SK-N-DZ (cell line): ENCODE measurements around the gene DUSP12.
"Not testable (repeated sequence)": the region's sequence is repeated elsewhere in the genome, so short reads cannot be mapped to it uniquely, and the experiment has no call there.

ENCODE experiments used
- DNase-seq: peaks from one replicate; pipeline ENCODE4 v3.0.0-alpha.2; 2015; ENCODE audit warnings: low spot score

DUSP12 gene

DNA sequence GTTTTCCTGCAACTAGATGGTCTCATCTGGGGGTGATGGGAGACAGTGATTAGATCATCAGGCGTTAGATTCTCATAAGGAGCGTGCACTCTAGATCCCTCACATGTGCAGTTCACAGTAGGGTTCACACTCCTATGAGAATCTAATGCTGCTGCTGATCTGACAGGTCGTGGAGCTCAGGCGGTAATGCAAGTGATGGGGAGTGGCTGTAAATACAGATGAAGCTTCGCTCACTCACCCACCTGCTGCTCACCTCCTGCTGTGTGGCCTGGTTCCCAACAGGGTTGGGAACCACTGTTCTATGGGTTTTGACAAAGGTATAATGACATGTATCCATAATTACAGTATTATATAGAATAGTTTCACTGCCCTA is 20.1 kb downstream of the DUSP12 start:
- DNase-seq = not testable (repeated sequence)

DNA sequence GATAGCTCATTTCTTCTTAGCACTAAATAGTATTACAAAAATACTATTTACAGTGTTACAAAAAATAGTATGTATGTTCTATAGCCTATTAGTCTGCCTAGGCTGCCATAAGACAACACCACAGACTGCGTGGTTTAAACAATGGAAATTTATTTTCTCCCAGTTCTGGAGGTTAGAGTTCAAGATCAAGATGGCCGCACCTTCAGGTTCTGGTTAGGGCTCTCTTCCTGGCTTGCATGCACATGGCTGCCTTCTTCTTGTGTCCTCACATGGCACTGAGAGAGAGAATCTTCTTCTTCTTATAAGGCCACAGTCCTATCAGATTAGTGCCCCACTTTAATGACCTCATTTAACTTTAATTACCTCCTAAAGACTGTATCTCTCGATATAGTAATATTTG is 20.7 kb downstream of the DUSP12 start:
- DNase-seq = no peak

DNA sequence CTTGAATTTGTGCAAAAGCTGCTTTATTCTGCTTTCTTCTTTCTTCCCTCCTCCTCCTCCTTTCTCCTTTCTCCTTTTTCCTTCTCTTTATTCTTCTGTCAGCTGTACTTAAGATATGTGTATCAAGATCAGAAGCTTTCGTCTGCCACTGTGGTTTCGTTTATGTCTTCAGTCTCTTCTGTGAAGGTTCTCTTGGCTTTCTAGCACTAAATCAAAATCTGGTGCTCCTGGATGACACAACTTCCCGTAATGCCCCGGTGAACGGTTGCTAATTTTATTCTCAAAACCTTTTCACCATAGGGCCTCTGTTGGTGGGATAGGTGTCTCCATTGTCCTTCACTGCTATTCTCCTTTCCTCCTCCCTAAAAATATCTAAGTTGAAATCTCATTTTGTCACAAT is 21.6 kb downstream of the DUSP12 start:
- DNase-seq = no peak

DNA sequence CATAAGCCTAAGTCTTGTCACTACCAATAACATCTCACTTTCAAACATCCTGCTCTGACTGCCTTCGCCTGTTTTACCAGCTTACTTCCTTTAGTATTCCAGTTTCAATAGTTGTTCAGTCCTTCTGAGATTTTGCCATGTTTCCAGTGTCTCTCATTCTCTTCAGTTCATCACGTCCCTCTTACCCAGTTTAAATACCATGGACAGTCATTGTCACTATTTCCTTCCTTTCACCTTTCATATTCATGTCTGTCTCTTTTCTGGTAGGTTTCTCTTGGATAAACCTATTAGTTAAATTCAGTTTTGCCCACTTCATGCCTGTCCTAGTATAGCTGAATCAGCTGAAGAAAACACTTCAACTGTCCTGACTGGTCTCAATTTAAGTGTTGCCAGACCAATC is 22.4 kb downstream of the DUSP12 start:
- DNase-seq = no peak

DNA sequence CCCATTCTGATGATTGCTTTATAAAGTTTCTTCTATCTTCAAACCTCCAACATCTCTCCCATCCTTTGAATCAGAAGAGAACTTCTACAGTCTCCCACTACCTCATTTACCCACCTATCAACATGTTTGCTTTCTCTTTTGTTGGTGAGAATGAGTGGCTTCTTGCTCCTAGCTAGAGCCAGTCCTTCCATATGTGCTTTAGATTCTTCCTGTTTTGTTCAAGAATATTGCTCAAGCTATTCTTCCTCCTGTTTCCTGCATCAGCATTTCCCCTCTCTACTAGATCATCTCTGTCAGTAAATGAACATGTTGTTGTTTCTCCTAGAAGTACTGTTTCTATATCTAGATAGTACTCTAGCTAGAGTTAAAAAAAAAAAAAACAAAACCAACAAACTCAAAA is 22.8 kb downstream of the DUSP12 start:
- no peak for DNase-seq

DNA sequence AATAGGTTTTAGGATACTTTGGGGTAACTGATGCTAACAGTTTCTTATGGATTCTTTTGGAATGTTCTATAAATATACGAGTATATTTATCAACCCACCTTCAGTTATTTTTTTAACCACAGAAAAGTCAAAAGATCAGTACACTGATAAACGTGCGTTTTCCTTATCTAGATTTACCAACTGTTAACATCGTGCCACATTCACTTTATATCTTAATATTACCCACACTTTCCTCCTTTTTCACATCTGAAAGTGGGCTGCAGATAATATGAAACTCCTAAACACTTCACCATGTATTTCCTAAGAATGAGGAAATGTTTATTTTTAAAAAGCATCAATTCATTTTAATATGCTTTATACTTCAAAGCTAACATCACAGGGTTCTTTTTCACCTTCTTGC is 24.2 kb downstream of the DUSP12 start:
- DNase-seq = no peak

DNA sequence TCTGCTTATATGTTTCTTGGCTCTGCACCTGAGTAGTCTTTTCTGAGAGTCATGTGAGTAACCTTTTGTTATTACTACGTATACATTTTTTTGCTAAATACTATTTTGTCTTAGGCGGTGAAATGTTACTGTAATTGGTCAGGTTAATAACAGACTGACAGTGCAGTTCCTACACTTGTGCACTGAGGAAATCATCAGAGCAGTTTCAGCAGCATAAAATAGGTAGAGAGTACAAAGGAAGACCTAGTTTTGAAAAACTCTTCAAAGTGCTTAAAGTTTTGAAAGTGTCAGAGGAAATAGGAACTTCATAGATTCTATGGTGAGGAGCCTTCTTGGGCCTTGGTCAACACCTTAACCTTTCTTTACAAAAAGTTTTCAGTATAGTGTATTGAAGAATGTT is 27.7 kb downstream of the DUSP12 start:
- DNase-seq = no peak

DNA sequence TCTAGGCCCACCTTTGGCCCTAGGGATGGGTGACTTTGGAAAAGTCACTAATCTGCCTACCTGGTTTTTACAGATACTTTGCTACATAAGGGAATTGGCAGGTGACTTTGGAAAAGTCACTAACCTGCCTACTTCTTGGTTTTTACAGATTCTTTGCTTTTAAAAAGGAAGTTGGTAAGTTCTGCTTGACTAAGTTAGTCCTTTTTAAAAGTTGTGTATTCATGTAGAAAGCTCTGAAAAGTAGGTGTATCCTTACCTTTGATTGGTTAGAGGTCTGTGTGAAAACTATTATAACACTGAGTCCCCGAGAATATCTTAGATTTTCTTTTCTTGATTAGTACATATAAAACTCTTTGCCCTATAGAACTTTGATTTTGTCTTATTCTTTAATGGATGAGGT is 28.9 kb downstream of the DUSP12 start:
- no peak for DNase-seq

DNA sequence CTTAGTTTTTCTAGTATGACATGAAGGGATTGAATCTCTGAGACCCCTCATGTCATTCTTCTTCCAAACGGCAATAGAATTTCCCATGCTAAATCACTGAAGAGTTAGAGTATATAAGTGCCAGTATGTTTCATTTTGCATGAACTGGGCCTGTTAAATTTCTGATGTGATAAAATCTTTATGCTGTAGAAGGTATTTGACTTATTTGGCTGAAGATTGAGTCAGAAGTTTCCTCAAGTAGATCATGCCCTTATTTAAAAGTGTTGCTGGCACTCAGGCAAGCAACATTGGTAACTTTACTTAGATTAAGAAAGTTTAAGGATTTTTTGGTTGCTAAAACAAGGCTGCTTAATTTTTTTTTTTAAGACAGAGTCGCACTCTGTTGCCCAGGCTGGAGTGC is 29.8 kb downstream of the DUSP12 start:
- no peak for DNase-seq

DNA sequence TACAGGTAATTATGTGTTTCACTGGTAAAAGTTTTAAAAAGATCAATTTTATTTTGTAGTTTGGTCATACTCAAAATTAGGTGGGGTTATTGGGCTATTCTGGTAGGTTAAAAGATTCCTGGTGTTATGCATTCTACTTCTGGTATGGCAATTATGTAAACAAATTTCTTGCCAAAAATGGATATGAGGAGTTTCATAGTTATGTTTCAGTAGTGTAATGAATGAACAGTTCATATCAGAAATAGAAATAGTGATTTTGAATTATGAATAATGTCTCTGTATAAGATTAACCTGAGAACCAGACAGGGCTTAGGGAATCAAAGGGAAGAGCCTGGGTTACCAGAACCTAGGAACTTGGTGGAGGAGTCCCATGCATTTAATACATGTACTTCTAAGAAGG is 32.4 kb downstream of the DUSP12 start:
- no peak for DNase-seq

DNA sequence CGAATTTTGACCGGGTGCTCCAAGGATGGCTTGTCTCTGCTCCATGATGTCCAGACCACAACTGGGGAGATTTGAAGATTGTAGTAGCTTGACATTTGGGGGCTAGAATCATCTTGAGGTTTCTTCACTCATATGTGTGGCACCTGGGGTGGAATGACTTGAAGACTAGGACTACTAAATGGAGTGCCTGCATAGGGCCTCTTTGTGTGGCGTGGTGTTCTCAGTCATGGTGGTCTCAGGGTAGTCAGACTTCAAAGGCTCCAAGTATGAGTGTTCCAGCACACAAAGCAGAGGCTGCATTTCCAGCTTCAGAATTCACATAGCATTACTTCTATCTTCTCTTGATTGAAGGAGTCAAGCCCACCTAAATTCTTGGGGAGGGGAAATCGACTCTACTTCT is 33.3 kb downstream of the DUSP12 start:
- DNase-seq = no peak

DNA sequence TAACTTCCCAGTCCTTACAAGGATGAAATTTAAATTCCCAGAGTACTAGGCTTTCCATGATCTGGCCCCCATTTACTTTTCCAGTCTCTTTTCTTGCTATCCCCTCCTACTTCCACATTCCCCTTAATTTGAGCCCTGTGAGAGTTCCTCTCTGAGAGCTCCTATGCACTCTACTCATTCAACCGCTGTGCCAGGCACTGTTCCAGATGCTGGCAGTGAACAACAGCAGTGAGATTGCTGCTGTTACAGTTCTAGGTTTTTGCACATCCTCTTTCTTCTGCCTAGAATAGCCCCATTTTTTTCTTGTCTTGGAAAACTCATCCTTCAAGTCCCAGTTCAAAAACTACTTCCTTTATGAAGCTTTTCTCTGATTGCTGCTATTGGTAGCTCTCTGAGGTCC is 35.4 kb downstream of the DUSP12 start:
- no peak for DNase-seq

DNA sequence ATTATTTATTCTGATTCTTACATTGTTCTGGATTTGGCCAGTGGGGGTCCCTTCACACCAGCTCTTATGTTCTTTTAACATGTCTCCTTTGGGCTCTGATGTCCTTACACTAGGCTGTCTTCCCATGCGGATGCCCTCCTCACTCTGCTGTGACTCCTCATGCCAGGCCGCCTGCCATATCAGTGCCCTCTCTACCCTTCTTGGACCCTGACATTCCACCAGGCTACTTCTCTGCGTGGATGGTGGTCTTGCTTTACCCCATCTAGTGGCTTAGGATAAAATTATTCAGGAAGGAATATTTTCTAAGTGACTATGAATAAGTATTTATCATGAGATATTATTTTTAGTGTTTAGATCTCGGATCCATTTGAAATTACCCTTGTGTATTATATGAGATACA is 37.8 kb downstream of the DUSP12 start:
- DNase-seq = no peak

DNA sequence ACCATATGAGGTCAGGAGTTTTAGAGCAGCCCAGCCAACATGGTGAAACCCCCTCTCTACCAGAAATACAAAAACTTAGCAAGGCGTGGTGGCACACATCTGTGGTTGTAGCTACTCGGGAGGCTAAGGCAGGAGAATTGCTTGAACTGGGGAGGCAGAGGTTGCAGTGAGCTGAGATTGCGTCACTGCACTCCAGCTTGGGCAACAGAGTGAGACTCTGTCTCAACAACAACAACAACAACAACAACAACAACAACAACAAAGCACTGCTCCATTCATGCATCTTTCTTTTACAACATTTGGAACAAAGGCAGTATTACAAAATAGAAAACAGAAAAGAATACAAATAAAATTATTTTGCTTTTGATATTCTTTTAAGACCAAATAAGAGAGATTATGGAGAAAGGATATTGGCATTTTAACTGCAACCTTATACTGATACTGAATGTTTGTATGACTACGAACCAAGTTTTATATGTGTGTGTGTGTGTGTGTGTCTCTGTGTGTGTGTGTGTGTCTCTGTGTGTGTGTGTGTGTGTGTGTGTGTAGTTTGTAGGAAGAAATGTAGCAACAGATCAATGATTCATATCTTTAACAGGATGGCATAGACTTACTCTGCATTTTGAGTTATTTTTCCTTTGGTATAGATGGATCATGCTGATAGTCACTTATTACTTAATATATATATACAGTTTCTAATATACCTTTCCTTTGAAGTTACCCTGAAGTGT is 41.2 kb downstream of the DUSP12 start:
- no peak for DNase-seq

DNA sequence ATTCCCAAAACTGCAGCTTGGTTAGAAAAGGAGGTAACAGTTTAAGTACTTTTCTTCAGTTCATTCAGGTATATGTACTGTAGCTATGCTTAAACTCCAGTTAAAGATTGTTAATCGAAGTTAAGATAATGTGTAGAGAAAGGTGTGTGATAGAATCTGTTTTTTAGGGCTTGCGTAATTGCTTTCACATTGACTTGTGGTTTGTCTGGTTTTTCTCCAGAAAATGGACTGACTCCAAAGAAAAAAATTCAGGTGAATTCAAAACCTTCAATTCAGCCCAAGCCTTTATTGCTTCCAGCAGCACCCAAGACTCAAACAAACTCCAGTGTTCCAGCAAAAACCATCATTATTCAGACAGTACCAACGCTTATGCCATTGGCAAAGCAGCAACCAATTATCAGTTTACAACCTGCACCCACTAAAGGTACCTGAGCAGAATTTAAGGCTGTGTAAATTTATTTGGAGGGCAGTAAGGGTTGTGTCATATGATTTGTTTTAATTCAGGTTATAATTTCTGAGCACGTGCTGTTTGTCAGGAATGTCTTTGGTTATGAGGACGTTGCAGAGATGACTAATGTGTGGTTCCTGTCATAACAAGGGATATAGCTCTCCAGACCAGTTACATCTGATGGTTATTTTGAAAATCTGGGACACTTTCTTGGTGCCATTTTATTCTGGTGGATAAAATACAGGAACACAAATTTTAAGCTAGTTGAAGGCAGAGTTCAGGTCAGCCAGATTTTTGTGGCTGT is 42.5 kb downstream of the DUSP12 start:
- DNase-seq = no peak

DNA sequence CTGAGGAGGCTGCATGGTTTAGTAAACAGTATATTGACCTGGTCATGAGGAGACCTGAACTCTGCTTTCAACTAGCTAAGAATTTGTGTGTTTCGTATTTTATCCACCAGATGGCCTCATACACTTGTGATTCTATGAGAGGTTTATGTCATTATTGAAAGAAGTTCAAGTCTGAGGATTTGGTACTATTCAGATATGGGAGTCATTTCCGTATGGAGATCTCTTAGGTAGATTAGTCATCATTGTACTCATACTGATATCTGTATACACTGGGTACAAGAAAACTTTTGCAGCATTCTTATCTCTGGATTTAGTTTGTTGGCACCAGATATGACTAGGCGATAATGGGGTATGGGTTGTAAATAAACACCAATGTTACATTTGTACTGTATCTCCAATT is 43.2 kb downstream of the DUSP12 start:
- DNase-seq = peak; percentile 56

DNA sequence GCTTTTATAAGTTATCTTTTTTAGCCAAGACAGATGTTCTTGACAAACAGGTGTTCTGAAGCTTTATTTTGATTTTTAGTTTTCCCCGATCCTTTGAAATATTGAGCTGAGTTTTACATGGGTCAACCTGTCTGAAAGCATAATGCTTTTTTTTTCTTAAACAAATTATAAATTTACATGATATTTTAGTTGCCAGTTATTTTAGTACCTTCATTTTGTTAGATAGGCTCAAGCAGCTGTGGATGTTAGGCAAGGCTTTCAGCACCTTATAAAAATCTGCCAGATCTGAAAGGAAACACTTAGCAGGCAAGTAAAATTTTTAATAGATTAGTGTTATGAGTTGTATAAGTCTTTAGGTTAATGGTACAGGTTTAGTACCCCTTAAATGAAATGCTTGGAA is 50.2 kb downstream of the DUSP12 start:
- no peak for DNase-seq

DNA sequence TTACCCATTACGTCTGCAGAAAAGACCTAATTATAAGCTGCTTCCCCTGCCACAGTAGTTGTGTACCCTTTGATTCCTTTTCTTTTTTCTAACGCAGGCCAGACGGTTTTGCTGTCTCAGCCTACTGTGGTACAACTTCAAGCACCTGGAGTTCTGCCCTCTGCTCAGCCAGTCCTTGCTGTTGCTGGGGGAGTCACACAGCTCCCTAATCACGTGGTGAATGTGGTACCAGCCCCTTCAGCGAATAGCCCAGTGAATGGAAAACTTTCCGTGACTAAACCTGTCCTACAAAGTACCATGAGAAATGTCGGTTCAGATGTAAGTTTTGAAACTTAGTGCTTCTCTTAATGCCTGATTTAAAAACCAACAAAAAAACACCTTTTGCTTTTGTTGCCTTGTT is 52.4 kb downstream of the DUSP12 start:
- DNase-seq = no peak

DNA sequence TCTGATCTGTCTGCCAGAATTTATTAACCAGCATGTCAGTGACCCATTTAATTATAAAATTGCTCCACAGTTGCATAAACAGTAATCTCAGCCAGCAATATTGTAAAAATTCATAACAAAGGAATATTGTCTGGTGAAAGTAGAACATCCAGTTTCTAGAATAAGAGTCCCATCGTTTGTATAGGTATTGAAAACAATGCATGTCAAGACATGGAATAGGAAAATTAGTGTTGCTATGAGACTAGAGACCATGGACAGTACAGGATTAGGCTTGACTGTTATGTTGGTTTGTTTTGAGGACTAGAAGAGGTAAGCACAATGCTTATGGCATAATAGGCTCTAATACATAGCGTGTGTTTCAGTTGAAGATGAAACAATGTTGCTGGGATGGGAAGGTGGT is 53.6 kb downstream of the DUSP12 start:
- DNase-seq = no peak

DNA sequence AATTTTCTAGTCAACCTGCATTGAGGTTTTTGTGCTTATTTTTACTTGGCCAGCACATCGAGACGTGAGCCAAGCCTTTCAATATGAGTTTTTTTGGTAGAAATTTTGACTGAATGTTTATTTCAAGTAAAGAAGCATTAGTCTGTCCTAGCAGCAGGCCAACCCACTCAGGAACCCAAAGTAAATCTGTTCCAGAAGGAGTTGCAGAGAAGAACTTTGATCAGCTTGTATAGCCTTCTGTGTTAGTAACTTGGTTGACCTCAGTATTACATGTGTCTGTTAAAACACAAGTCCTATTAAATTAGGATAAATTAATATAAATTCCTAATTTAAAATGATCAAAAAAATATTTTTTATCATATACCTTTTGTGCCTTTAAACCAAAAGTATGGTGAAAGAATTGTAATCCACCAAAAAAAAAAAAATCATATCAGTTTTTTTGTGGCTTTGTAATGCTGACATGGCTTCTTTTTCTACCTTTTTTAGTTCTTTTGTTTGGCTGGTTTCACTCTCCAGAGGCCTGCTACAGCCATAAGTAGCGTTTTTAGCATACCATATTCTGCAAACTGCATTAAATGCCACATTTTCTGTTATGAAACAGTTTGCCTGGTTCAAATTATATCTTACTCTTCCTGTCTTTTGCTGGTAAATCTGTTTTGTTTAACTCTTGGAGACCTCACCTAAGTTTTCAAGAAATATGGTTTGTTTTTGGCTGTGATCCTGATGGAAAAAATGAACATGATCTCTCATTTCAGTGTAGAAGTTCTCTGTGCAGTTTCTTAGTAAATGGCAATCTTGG is 56.0 kb downstream of the DUSP12 start:
- no peak for DNase-seq
